GM21717 (cell line): ENCODE measurements around the gene SLC38A2.
"Not testable (repeated sequence)": the region's sequence is repeated elsewhere in the genome, so short reads cannot be mapped to it uniquely, and the experiment has no call there.

Experiments used
- ATAC-seq: cut with Tn5 transposase; IDR thresholded peaks from one replicate; pipeline ENCODE4 v1.9.1; 2021; ENCODE audit warnings: mild to moderate bottlenecking, moderate library complexity; ENCODE audit not compliant: unreplicated experiment

Gene SLC38A2

DNA sequence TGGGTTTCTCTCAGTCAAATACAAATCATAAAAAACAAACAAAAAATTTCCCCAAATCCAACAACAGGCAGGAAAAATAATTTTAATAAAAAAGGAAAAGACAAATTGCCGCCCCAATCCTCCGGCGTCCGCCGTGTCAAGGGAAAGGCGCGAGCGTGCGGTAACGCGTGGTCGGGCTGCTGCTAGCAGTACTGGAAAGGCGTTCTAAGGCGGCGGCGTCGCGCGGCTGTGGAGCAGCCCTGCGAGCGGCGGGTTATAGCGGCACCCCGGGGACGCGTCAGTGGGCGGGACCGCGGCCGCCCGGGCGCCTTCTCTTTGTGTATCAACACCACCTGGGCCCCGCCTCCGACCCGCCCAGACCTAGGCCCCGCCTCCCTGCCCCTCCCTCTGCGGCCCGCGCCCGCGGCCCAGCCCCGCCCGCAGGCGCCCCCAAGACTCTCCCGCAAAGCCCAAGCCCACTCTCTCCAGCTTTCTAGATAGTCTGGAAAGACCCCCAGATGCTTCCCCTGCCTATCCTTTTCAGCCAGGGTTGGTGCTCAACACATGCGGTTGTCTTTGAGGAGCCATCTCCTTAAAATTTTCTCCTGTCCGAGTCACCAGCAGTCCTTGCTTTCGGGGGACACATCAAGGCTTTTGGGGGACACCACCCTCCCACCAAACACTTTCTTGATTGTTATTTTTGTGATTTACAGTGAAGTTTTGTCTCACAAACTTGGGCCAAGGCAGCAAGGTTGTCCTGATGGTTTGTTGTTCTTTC lies at the start of gene SLC38A2:
Gene SLC38A2 (minus strand): TSS at position 230 of the 757 bp plus-strand sequence. CDS start 1,480 bp downstream, outside the sequence.
- peak; percentile 80 for ATAC-seq

GRCh38 chr12:46419675-46420074 lies 47.1 kb upstream of the SLC38A2 start:
- ATAC-seq = no peak

DNA sequence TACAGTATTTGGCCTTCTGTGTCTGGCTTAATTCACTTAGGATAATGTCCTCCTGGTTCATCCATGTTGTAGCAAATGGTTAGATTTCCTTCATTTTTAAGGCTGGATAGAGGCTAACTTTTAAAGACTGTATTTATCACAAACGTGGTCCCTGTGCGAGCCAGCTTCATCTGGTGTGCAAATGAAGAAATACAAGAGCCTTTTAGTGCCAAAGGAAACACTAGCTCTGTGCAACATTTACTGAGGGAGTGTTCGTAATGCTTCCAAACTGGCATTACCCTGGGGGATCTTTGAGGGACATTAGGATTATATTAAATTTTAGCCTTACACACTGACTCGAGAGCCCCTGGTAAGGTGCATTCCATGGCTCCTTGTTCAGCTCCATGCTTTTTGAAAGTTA lies 43.0 kb upstream of the SLC38A2 start:
- no peak for ATAC-seq

DNA sequence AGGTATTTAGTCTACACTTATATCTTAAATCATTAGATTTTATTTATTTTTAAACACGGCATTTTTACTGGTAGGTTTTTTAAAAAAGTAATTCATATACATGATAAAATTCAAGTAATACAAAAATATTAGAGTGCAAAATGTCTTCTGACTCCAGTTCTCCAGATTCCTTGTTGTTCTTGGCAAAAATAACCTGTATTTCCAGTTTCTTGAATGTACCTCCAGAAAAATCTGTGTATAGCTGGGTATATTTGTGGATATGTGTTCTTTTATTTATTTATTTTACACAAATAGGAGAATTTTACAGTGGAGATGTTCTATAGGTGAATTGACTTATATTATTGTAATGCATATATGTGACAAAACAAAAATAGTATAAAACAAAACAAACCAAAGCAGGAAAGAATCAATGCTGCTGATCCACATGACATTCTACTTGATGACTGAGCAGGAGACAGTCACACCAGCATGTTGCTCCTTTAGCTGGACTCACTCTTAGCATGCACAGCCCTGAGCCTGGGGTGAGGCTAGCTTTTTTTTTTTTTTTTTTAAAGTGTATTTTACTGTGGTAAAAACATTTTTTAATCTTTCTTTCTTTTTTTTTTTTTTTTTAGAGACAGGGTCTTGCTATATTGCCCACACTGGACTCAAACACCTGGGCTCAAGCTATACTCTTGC lies 42.2 kb upstream of the SLC38A2 start:
- ATAC-seq = no peak

DNA sequence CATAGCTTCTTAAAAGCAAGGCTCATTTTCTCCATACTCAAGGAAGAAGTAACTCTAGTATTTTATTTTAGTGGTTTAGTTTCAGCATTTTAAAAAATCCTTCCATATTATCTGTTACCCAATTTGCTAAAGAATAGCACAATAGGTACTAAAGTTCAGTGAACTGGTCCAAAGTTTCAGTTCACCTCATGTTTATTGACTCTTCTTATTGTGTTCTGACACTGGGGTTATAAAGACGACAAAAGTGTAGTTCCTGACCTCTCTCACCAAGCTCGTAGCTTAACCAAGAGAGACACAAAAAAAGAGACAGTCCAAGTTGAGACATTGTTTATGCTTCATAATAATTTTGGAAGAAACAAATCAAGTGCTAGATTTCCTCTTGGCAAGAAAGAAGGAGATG lies 40.8 kb upstream of the SLC38A2 start:
- no peak for ATAC-seq

GRCh38 chr12:46412857-46413256 lies 40.3 kb upstream of the SLC38A2 start:
- ATAC-seq = no peak

DNA sequence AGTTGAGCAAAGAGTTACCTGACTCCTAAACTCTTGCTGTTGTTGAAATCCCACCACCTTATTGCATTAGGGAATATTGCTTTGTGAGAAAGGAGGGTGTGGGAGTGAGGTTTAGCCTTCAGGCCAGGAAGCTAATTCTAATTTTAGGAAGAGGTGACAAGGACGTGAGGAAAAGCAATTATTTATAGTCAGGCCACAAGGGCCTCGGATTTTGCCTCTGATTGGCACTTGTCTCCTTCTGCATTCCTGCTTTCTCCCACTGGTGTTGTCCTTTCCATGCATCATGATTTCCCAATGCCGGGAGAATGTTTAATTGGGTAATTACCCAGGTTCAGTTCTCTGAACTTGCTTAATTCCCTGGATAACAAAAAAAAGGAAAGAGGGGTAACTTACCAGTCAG lies 37.9 kb upstream of the SLC38A2 start:
- ATAC-seq = no peak

GRCh38 chr12:46409974-46410373 lies 37.4 kb upstream of the SLC38A2 start:
- ATAC-seq = no peak

DNA sequence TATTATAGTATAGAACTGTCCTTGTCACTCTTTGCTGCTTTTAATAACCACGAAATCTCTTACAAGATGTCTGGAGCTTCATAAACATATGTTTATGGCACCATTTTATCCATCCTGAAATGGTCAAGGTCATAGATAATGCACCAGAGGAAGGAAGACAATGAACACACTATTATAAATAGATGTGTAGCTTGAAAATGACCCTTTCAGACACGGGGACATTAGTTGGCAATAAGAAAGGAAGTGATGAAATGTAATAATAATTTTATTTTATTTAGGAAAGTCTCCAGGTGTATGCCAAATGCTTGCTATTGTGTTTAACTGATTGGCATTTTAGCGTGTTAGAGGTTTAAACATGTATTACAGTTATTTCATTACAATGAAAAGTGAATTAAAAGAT lies 36.8 kb upstream of the SLC38A2 start:
- ATAC-seq = no peak

DNA sequence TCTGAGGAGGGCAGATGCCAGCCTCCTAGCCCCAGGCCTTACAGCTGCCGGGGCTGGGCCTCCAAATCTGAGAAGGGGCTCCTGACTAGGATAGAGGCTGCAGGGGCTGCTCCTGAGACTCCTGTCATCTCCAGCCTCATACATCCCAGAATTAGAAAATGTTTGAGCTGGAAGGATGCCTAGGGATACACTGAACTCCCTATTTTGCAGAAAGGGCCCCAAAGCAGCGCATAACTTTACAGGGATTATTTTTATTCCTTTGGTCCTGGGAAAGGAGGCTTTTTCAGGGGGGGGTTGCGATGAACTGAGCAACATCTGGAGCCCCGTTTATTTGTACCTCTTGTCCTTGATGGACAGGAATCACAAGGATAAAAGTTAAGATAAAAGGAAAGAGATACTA lies 35.9 kb upstream of the SLC38A2 start:
- ATAC-seq = no peak

GRCh38 chr12:46407361-46407760 lies 34.8 kb upstream of the SLC38A2 start:
- no peak for ATAC-seq

DNA sequence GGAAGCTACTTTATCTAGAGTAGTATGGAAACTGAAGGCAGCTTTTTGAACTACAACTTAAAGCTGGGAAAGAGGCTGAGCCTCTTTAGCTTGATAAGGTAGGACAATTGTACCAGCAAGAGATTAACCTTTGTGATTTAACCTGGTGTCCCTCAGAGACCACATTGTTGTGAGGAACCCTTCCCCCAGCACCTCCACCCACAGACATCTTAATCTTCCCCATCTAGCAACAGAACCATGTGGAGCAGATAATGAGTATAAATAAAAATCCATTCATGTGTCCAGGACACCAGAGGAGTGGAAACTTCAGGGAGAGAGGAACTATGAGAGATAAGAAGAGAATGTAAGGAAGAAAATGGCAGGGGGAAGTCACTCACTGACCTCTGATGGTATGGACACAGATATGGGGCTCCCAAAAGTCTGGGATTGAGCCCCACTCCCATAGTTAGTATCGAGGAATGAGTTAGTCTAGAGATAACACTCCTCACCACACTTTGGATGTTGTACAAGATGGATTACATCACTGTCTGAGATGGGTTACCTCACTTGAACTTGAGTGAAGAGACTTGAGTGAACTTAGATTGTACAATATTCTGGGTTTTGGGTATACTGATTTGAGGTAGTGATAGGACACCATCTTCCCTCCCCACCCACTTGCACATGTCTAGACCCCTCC lies 33.9 kb upstream of the SLC38A2 start:
- ATAC-seq = no peak

DNA sequence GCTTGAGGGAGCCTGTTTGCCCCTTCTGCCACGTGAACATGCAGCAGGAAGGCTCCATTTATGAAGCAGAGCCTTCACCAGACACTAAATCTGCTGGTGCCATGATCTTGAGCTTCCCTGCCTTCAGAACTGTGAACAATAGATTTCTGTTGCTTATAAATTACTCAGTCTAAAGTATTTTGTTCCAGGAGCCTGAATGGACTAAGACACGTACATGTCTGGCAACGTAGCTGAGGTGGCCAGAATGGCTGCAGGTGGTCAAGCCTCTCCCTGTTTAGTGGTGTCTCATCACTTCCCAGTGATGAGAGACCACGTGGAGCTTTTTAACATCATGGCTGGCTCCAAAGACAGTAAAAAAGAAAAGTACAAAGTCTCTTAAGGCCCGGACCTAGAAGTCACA lies 32.2 kb upstream of the SLC38A2 start:
- ATAC-seq = no peak

DNA sequence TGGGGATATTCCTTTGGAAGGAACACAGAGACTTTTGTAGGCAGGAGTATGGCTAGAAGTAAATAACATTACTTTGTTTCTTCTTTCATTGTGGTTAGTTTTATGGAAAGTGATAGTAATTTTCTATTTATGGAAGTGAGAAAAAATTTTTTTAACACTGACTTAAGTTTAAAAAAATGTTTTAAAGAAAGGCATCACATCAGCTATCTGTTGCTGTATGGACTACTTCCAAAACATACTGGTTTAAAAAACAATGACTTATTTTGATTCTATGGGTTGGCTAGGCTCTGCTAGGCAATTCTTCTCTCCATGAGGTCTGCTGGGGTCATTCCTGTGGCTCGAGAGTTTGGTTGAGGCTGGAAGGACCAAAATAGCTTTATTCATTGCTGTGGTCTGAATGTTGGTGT lies 31.7 kb upstream of the SLC38A2 start:
- no peak for ATAC-seq

GRCh38 chr12:46403719-46404070 lies 31.1 kb upstream of the SLC38A2 start:
- no peak for ATAC-seq

DNA sequence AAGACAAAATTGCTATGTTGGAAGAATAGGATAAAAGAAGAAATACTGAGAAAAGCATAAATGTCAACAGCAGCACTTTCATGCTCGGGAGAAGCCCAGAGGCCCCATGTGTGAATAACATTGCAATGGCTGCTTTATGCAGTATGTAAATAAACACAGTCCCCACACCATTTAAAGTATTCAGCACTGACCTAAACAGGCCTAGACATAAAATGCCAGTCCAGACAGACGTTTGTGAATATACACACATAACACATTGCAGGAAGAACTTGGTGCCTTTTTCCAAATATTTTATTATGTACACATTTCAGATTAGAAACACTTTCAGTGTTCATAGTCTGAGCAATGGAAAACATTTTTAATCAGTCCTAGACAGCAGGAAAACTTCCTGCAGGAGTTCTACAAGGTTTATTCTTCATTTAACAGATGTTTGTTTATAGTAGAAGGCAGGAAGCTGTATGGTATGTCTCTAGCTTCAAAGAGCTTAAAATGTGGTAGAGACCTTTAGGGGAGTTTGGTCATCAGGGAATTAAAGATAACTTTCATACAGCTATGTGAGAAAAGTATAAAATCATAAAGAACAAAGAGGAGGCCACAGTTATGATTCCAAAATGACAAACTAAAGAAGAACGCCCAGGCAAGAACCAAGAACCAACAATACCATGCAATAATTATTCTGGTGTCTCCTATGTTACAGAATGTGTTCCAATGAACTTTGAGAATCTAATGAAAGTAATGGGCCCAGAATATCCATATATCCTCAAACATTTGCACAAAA lies 30.6 kb upstream of the SLC38A2 start:
- ATAC-seq = no peak

DNA sequence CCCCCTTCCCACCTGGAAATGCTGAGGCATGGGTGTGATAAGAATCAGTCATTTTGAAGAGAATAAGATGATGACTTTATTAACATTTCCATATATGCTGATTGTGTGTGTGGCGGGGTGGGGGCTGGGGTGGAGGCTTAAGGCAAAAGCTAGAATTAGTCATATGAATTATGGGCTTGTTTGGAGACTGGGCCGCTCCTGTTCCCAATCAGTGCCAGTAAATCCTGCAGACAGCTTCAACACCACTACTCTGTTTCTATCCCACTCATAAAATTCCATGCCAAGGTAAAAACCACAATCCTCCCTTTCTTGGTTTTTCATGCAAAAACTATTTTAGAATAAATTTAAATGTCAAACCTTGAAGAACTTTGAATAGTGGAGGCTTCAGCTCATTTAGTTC lies 29.9 kb upstream of the SLC38A2 start:
- no peak for ATAC-seq

GRCh38 chr12:46401662-46402061 lies 29.1 kb upstream of the SLC38A2 start:
- no peak for ATAC-seq

GRCh38 chr12:46400406-46400805 lies 27.8 kb upstream of the SLC38A2 start:
- no peak for ATAC-seq

DNA sequence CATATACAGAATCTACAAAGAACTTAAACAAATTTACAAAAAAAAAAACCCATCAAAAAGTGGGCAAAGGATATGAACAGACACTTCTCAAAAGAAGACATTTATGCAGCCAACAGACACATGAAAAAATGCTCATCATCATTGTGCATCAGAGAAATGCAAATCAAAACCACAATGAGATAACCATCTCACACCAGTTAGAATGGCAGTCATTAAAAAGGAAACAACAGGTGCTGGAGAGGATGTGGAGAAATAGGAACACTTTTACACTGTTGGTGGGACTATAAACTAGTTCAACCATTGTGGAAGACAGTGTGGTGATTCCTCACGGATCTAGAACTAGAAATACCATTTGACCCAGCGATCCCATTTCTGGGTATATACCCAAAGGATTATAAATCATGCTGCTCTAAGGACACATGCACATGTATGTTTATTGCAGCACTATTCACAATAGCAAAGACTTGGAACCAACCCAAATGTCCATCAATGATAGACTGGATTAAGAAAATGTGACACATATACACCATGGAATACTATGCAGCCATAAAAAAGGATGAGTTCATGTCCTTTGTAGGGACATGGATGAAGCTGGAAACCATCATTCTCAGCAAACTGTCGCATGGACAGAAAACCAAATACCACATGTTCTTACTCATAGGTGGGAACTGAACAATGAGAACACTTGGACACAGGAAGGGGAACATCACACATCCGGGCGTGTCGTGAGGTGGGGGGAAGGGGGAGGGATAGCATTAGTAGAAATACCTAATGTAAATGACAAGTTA lies 27.1 kb upstream of the SLC38A2 start:
- not testable (repeated sequence) for ATAC-seq

DNA sequence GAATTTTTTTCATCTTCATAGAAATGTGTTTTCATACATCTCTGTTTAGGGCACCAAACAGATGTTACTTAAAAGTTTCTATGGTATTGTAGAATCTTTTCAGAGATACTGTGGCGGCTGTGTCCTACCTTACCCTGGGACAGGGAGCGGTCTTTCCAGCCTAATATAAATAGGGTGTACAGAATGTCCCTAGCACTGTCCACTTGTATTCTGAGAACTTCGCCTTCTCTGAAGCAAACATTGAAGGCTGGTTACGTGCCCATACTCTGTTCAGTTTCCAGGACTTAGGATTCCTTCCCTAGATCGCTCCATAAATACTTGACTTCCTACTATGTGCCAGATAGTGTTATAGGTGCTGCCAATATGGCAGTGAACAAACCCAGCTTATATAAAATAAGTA lies 24.3 kb upstream of the SLC38A2 start:
- ATAC-seq = no peak
